Left renal pelvis (tissue), 4 donors: Measurements from ENCODE around the gene ACOX1. TPM values are rescaled to one million over a fixed set of nuclear protein-coding genes. Genes with fewer than 3 reads are reported as not detected.

ENCODE experiments used
- DNase-seq, 4 donors: peaks; one replicate each; pipeline ENCODE4 v3.0.0-alpha.2; 2013; ENCODE audit warnings: low read depth in 4 of 4, low spot score in 3 of 4
- polyA plus RNA-seq, 4 donors: library from polyadenylated mRNA; unstranded; fragments of 120-200 nt; gene quantifications; one replicate each; pipeline ENCODE4 v1.2.1, GENCODE V29; 2013; ENCODE audit not compliant: insufficient read length in 4 of 4

Gene ACOX1
- polyA plus RNA-seq, 4 donors: 20.3 to 40.0 (median 33.3) TPM

GRCh38 chr17:75913537-75914210 is 65.3 kb downstream of the ACOX1 start:
- DNase-seq: no peak

- DNase-seq: no peak
These were observed 68.3 kb downstream of the ACOX1 start for GRCh38 chr17:75910699-75911098.

DNA sequence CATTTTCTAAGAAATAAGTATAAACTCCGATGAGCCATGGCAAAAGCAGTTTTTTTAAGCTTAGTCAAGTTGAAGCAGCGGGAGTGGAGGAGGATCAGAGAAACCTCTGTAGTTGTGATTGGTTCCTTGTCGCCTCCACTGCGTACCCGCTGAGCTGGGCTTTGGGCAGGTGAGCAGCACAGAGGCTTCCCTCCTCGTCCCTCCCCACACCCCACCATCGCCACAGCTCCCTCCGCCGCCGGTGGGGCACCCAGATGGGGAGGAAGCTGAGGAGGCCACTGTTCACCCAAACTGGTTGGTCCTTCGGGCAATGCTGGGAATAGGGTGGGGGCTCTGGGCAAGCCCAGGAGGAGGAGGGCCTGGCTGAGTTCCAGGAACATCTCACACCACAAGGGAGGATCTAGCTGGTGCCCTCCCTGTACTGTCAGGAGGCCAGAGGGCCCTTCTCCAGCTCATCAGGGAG is 69.1 kb downstream of the ACOX1 start:
- DNase-seq: no peak

DNA sequence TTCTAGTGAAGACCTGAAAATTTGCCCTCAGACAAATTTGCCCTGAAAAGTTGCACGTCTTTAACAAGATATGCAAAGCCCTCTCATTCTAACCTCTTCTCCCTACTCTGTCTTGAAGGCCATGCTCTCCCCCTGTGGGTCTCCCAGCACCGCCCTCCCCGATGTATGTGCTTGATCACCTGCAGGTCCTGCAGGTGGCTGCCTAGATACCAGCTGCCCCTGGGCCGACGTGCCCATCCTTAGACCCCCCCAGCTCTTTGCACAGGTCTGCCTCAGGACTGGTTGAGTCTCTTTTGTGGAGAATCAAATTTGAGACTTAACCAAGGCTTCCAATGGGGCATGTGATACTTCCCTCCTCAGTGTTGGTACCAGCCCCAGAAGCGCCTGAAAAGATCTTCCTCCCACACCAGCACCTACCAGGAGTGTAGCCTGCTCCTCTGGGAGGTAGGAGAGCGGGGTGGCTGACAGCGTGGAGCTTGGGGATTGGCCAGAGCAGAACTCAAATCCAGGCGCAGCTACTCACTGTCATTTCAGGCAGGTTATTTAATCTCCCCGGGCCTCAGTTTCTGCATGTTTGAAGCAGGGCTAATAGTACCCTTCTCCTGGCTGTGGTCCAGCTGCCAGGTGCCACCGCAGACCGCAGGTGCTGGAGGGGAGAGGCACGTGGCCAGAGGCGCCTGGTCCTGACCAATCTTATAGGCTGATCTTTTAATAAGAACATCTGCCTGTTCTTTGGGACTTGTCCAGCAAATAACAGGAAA is 69.7 kb downstream of the ACOX1 start:
- no peak for DNase-seq

DNA sequence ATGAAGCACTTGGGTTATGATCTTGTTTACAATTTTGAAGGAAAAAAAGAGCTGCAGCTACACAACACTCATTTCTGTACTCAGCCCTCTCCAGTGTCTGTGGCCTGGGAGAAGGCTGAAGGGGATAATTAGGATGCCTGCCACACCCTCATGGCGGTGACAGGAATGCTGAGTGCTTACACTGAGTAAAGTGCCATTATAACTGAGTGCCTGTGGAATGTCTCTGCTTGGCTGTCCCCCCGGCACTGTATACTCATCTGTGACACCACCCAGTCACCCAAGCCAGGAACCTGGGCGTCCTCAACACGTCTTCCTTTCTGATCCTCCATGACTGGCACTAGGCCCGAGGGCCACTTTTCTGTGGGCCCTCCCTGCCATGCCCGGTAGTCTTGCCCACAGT is 70.8 kb downstream of the ACOX1 start:
- DNase-seq: no peak

DNA sequence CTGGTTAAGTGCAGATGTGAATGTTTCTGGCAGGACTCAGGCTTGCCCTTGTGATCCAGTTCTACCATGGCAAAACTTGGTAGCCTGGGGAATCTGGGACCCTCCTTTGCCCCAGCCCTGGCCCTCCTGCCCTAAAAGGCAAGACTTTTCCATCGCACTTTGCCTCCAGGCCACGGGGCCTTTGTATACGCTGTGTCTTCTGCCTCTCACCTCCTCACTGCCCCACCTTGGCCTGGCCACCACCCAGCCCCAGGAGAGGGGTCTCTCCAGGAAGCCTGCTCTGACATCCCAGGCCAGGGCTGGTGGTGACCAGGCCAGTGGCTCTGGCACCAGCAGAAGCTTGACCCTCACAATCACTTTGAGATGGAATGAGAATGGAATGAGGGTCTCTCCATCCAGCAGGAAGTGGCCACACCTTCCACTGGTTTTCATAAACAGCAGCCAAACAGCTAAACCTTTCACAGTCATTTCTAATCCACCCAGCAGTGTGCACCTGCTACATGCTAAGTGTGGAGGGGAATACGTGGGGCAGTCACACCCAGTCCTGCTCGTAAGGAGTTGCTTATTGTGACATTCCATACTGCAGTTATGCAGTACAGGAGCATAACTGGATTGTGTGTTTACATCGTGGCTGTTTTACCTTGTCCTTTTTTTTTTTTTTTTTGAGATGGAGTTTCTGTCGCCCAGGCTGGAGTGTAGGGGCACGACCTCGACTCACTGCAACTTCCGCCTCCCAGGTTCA is 72.7 kb downstream of the ACOX1 start:
- no peak for DNase-seq

DNA sequence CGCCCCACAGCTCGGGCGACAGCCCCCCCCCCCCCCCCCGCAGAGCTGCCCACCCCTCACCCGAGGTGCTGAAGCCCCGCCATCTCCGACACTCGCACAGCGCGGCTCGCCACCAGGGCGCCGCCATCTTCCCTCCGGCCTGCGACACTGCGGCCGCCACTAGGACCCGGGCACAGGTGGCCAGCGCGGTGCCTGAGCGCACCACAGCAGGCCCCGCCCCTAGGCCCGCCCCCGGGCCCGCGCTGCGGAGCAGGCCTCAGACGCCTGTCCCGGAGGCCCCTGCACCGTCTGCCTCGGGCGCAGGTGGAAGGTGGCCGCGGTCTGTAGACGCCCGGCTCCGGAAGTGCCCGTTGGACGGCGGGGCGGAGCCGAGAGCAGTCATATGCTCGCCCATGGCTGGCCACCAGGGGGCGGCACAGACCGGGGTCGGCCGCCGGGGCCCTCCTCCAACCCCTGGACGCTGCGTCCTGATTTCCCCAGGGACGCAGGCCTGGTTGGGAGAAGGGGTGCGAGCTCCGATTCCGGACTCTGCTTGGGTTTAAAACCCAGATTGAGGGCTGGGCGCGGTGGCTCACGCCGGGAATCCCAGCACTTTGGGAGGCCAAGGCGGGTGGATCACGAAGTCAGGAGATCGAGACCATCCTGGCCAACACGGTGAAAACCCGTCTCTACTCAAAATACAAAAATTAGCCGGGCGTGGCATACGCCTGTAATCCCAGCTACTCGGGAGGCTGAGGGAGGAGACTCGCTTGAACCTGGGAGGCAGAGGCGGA is 74.0 kb downstream of the ACOX1 start, which contains the start of gene MRPL38:
Gene MRPL38, minus strand, starts transcription at position 136 of the 773 bp plus-strand sequence. Its CDS starts 9 bp downstream, at position 127.
- DNase-seq: peak; percentile 77 to 87 (median 86)

GRCh38 chr17:75902406-75902805 is 76.6 kb downstream of the ACOX1 start:
- DNase-seq: no peak

DNA sequence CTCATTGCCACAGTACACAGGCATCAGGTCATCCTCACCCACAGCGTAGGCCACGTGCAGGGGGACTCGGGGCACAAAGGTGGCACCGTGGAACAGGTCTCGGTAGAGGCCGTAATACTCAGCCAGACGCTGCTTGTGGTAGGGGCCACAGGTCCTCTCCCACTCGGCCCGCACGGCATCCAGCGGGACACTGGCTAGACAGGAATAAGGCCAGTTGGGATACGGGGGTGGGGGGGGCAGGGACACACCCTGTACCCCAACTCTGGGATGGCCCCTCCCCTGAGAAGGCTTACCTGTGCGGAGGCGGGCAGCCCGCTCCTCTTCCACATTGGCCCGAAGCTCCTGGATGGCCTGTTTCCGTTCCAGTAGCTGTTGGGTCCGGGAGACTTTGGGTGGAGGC is 77.2 kb downstream of the ACOX1 start:
- DNase-seq: no peak

GRCh38 chr17:75900691-75901533 is 78.1 kb downstream of the ACOX1 start:
- DNase-seq: no peak

DNA sequence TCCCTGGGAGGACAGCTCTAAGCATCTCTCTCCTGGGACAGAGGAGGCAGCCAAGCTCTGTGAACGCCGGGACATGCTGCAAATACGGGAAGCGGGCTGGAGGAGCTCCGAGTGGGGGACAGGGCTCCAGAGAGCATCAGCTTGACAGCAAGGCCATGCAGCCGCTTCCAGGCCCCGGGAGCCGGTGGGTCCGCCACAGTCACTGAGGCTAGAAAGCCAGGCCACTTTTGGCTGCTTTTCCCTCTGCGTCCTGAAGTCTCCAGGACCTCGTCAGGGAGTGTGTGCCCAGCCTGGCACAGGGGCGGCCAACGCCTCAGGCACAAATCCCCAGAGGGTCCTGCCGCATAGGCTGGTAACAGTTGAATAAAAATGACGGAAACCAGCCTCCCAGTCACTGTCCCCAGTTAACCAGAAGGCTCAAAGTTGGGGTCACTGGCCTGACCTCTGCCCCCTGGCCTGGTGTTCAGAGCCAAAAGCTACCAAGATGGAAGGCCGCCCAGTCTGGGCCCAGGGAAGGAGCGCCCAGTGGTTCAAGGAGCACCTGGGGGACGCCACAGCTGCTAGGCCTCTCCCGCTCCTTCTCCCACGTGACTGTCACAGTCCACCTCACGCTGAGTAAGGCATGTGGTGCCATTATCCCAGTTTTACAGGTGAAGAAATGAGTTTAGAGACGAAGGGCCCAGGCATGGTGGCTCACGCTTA is 79.0 kb downstream of the ACOX1 start:
- no peak for DNase-seq

GRCh38 chr17:75899353-75899752 is 79.6 kb downstream of the ACOX1 start:
- DNase-seq: no peak

DNA sequence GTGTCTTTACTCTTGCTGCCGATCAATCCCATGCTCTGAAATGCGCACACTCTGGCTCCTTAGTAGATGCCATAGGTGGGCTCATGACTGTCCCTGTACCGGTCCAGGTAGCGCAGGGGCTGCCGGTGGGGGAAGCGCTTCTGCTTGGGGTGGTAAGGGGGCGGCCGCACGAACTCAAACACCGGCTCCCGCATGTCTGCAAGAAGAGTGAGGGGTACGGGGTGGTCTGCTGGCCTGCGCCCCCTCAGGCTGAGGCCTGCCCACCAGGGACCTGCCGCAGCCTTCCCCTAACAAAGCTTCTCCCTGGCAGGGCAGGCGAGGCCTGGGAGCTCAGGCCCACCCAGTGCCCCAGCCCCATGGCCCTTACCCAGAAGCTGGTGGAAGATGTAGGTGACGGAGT is 80.2 kb downstream of the ACOX1 start:
- DNase-seq: no peak

- DNase-seq: no peak
These were observed 80.9 kb downstream of the ACOX1 start for GRCh38 chr17:75898065-75898464.

GRCh38 chr17:75897160-75898019 is 81.6 kb downstream of the ACOX1 start:
- no peak for DNase-seq

GRCh38 chr17:75896415-75897159 is 82.4 kb downstream of the ACOX1 start, which contains the start of gene TRIM65:
TRIM65 (minus strand) TSS chr17:75896951; CDS start chr17:75896937, 14 bp downstream.
- peak in 1 of 4 donors; percentile 64 for DNase-seq
